Measurements from ENCODE around the gene VAMP2.

DNA sequence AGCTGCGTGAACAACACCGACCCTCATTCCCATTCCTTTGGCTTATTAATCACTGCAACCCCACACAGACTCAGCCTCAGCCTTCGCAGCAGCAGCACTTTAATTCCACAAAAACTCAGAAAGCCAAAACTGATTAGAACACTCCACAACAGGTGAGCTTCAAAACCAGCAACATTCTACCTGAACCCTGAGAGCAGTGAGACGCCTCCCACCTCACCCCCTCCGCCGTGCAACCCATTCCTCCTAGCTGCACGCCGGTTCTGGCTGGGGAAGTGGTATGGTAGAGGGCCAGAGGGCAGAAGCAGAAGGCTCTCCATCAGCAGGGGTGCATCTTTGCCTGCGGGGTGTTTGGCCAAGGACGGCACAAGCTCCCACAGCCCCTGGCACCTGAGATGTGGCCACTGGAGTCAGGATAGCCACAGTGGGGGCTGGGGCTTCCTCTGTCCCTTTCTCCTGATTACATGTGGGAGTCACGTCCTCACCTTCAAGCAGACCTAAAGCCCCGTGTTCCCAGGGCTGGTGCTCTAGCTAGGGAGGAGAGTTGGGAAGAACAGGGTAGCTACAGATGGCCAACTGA, 25.6 kb upstream of the VAMP2 start:
- no peak for TF ChIP-seq POLR2A (IDR thresholded peaks at IDR 0.05)
- TF ChIP-seq, protein P1, sequence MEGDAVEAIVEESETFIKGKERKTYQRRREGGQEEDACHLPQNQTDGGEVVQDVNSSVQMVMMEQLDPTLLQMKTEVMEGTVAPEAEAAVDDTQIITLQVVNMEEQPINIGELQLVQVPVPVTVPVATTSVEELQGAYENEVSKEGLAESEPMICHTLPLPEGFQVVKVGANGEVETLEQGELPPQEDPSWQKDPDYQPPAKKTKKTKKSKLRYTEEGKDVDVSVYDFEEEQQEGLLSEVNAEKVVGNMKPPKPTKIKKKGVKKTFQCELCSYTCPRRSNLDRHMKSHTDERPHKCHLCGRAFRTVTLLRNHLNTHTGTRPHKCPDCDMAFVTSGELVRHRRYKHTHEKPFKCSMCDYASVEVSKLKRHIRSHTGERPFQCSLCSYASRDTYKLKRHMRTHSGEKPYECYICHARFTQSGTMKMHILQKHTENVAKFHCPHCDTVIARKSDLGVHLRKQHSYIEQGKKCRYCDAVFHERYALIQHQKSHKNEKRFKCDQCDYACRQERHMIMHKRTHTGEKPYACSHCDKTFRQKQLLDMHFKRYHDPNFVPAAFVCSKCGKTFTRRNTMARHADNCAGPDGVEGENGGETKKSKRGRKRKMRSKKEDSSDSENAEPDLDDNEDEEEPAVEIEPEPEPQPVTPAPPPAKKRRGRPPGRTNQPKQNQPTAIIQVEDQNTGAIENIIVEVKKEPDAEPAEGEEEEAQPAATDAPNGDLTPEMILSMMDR (IDR thresholded peaks at IDR 0.05): no peak
